ENCODE data around the gene NRG2.

NRG2 gene

DNA sequence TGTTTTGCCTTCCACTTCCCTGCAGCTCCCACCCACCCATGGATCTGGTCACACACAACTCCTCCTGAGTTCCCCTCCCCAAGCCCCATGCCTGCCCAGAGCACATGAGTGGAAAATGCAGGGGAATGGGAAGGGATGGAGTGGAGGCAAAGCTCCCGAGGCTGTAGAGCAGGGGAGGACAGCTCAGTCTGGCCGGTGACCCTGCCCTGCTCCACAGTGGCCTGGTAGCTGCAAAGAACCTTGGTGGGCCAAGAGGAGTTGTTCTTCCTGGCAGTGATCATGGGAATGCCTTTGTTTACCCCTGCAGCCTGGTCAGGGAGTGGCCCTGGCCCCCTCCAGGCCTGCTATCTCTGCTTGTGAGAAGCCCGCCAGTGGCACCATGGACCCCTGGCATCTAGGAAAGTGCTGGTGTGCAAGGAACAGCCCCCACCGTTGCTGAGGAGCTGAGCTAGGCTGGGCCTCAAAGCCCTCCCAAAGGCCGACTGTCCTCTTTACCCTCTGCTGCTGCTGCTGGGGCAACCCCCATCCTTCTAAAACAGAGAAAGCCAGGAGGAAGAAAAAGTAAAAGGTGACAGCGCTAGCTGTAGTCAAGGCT, 187.1 kb downstream of the NRG2 start:
- no peaks in the 10 kb centered on the region for H3K9me3 ChIP-seq (replicated peaks in 1 of 11)
- TF ChIP-seq Cebpa-rat (IDR thresholded peaks at IDR 0.05), result no peak
- H3K9ac ChIP-seq, result no peak overlapping the region
- no peaks in the 10 kb centered on the region for H3K36me3 ChIP-seq
- no peak overlapping the region for H3K4me2 ChIP-seq
- no peak overlapping the region for H3K27ac ChIP-seq
- no peak overlapping the region for H3K4me3 ChIP-seq
- peaks cover 0 to 5% (median 0%) of the 10 kb centered on the region in 10 experiments; a peak in 2 of 20 replicates for H3K4me1 ChIP-seq
- H4K20me1 ChIP-seq, result no peaks in the 10 kb centered on the region; a peak in 1 of 22 replicates
- no peaks in the 10 kb centered on the region for H3K27me3 ChIP-seq

- Histone ChIP-seq H3K9ac (no peak overlapping the region), H3K9me3 (replicated peaks in 1 of 11) (no peaks in the 10 kb centered on the region), H3K36me3 (no peaks in the 10 kb centered on the region), H3K4me2 (no peak overlapping the region), H3K4me3 (no peak overlapping the region), H4K20me1 (no peaks in the 10 kb centered on the region; a peak in 1 of 22 replicates), H3K27ac (no peak overlapping the region), H3K4me1 (peaks cover 0 to 5% (median 0%) of the 10 kb centered on the region in 10 experiments; a peak in 2 of 20 replicates), H3K27me3 (no peaks in the 10 kb centered on the region)
- no peak for TF ChIP-seq Cebpa-rat (IDR thresholded peaks at IDR 0.05)
Measured at GRCh38 chr5:139855451-139855850, 187.6 kb downstream of the NRG2 start.

- Histone ChIP-seq H3K4me1 (peaks cover 0 to 5% (median 0%) of the 10 kb centered on the region in 10 experiments; a peak in 1 of 20 replicates), H3K9me3 (replicated peaks in 1 of 11) (no peaks in the 10 kb centered on the region), H3K9ac (no peak overlapping the region), H3K36me3 (no peaks in the 10 kb centered on the region), H3K27me3 (no peaks in the 10 kb centered on the region), H3K4me3 (no peak overlapping the region), H4K20me1 (no peaks in the 10 kb centered on the region; a peak in 1 of 22 replicates), H3K4me2 (no peak overlapping the region), H3K27ac (no peak overlapping the region)
- no peak for TF ChIP-seq Cebpa-rat (IDR thresholded peaks at IDR 0.05)
Measured at GRCh38 chr5:139854953-139855352, 188.1 kb downstream of the NRG2 start.

DNA sequence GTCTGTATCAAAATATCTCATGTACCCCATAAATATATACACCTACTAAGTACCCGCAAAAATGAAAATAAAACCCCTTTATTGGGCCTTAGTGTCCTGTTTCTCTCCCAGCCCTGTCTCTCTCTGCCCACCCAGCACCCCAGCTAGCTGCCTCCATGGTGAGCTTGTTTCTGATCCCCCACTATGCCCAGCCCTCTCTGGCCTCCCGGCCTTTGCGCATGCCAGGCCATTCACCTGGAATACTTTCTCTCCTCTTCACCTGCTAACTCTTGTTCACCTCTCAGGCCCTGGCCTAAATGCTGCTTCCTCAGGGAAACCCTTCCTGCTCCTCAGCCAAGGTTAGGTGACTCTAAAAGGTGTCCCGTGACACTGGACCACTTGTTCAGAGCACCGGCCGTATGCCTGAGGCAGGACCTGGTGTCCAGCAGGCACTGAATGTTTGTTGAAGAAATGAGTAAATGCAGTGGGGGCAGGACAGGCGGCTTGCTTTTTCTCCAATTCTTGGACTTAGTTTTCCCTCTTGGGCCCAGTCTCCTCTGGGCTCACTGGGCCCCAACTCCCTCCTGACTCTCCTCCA, 189.0 kb downstream of the NRG2 start:
- H3K27me3 ChIP-seq, result peaks cover 0 to 2% (median 0%) of the 10 kb centered on the region in 11 experiments; a peak in 3 of 22 replicates
- no peak for TF ChIP-seq Cebpa-rat (IDR thresholded peaks at IDR 0.05)
- no peaks in the 10 kb centered on the region for H3K9me3 ChIP-seq (replicated peaks in 1 of 11)
- no peaks in the 10 kb centered on the region for H4K20me1 ChIP-seq
- H3K4me3 ChIP-seq, result no peak overlapping the region
- no peak overlapping the region for H3K9ac ChIP-seq
- peaks cover 0 to 7% (median 0%) of the 10 kb centered on the region in 10 experiments; a peak in 4 of 20 replicates for H3K4me1 ChIP-seq
- no peaks in the 10 kb centered on the region for H3K36me3 ChIP-seq
- no peak overlapping the region for H3K4me2 ChIP-seq
- H3K27ac ChIP-seq, result no peak overlapping the region

GRCh38 chr5:139852696-139853095, 190.4 kb downstream of the NRG2 start:
- Histone ChIP-seq H4K20me1 (no peaks in the 10 kb centered on the region), H3K9me3 (replicated peaks in 1 of 11) (no peaks in the 10 kb centered on the region), H3K27me3 (peaks cover 0 to 14% (median 4%) of the 10 kb centered on the region in 11 experiments; a peak in 11 of 22 replicates), H3K9ac (no peak overlapping the region), H3K4me1 (peaks cover 0 to 12% (median 2%) of the 10 kb centered on the region in 10 experiments; a peak in 8 of 20 replicates), H3K27ac (no peak overlapping the region), H3K36me3 (no peaks in the 10 kb centered on the region), H3K4me2 (no peak overlapping the region), H3K4me3 (no peak overlapping the region)
- TF ChIP-seq Cebpa-rat (IDR thresholded peaks at IDR 0.05), result no peak

- TF ChIP-seq Cebpa-rat (IDR thresholded peaks at IDR 0.05), result no peak
- Histone ChIP-seq H3K9me3 (replicated peaks in 1 of 11) (no peaks in the 10 kb centered on the region), H3K4me2 (no peak overlapping the region), H3K4me1 (peaks cover 0 to 13% (median 6%) of the 10 kb centered on the region in 10 experiments; a peak in 11 of 20 replicates), H3K27ac (no peak overlapping the region), H3K27me3 (peaks cover 7 to 25% (median 16%) of the 10 kb centered on the region in 11 experiments), H3K36me3 (no peaks in the 10 kb centered on the region), H4K20me1 (peaks cover 0 to 6% (median 0%) of the 10 kb centered on the region in 11 experiments; a peak in 2 of 22 replicates), H3K9ac (no peak overlapping the region), H3K4me3 (no peak overlapping the region)
Measured at GRCh38 chr5:139851558-139851957, 191.5 kb downstream of the NRG2 start.

DNA sequence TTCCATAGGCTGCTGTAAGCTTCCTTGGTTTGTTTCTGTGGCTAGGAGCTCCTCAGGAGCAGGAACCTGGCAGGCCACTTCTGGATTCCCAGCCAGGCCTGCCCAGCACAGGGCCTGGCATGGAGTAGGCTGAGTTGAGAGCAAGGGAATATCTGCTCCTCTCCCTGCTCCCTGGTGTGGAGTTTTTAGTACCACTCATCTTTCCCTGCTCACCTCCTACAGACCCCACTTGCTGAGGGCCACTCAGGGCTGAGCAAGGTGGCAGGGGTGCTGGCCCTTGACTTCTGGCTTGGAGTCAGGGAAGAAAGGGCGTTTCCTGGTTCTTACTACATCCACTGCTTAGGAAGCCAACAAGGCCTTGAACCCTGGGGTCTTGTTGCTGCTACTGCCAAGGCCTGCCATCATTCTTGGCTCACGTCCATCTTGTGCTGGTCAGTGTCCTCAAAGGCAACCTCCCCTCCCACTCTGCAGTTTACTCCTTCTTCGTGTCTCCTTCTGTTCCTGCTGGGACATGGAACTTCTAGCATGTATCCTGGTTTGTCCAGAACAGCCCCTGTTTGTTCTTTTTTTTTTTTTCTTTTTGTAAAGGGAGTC, 192.6 kb downstream of the NRG2 start:
- Histone ChIP-seq H3K27ac (no peak overlapping the region), H3K36me3 (no peaks in the 10 kb centered on the region), H3K4me1 (peaks cover 0 to 13% (median 6%) of the 10 kb centered on the region in 10 experiments; a peak in 11 of 20 replicates), H3K4me3 (no peak overlapping the region), H4K20me1 (peaks cover 0 to 10% (median 0%) of the 10 kb centered on the region in 11 experiments; a peak in 3 of 22 replicates), H3K27me3 (peaks cover 15 to 35% (median 26%) of the 10 kb centered on the region in 11 experiments), H3K9me3 (replicated peaks in 1 of 11) (no peaks in the 10 kb centered on the region), H3K9ac (no peak overlapping the region), H3K4me2 (no peak overlapping the region)
- TF ChIP-seq Cebpa-rat (IDR thresholded peaks at IDR 0.05), result no peak

DNA sequence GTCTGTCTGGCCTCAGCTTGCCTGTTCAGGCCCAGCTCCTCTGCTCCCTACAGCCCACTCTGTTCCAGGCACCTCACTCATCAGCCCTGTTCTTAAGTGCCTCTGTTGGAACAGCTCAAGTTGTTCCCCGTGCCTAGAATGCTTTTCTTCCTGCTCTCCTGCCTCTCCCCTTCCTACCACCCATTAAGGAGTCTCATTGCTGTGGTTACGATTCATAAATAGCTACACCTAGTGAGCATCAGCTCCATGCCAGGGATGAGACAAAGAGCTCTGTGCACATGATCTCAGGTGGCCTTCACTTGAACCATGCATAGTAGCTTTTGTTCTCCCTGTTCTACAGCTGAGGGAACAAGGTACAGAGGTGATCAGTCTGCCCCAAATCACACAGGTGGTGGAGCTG, 193.2 kb downstream of the NRG2 start:
- peaks cover 15 to 36% (median 27%) of the 10 kb centered on the region in 11 experiments for H3K27me3 ChIP-seq
- H3K36me3 ChIP-seq, result no peaks in the 10 kb centered on the region
- H3K4me3 ChIP-seq, result no peak overlapping the region
- H4K20me1 ChIP-seq, result peaks cover 0 to 10% (median 0%) of the 10 kb centered on the region in 11 experiments; a peak in 3 of 22 replicates
- no peak for TF ChIP-seq Cebpa-rat (IDR thresholded peaks at IDR 0.05)
- H3K27ac ChIP-seq, result no peak overlapping the region
- peaks cover 0 to 13% (median 6%) of the 10 kb centered on the region in 10 experiments; a peak in 11 of 20 replicates for H3K4me1 ChIP-seq
- H3K4me2 ChIP-seq, result 0 out of 22 replicates have a peak overlapping the region, but pooled peaks of 1 of the 11 experiments have one; percentile 16
- no peaks in the 10 kb centered on the region for H3K9me3 ChIP-seq (replicated peaks in 1 of 11)
- no peak overlapping the region for H3K9ac ChIP-seq

DNA sequence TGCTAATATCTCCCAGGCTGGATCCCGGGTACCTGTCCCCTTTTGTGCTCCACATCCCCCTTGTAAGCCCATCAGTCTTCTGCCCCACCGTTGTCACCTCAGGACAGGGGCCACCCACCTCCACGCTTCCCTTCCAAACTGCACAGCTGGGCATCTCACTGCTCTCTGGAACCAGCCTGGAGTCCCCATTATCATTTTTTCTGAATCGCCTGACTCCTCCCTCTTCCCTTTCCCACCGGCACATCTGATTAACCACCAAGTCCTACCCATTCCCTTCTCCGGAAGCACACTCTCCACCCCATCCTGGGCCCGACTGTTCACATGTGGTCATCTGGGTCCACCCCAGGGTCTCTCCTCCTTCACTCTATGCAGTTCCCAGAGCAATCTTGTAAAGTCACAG, 193.6 kb downstream of the NRG2 start:
- H3K9me3 ChIP-seq (replicated peaks in 1 of 11), result no peaks in the 10 kb centered on the region
- peak overlapping the region in 3 of 11 experiments; percentile 93 to 98 (median 93); a peak in 4 of 22 replicates for H3K4me2 ChIP-seq
- H4K20me1 ChIP-seq, result peaks cover 0 to 10% (median 0%) of the 10 kb centered on the region in 11 experiments; a peak in 3 of 22 replicates
- H3K9ac ChIP-seq, result no peak overlapping the region
- H3K4me1 ChIP-seq, result peaks cover 0 to 13% (median 6%) of the 10 kb centered on the region in 10 experiments; a peak in 11 of 20 replicates
- no peak for TF ChIP-seq Cebpa-rat (IDR thresholded peaks at IDR 0.05)
- H3K4me3 ChIP-seq, result no peak overlapping the region
- no peak overlapping the region for H3K27ac ChIP-seq
- no peaks in the 10 kb centered on the region for H3K36me3 ChIP-seq
- H3K27me3 ChIP-seq, result peaks cover 15 to 36% (median 30%) of the 10 kb centered on the region in 11 experiments
